AG20443 (cell line): ENCODE results near the gene FBXL19.
"Not testable (repeated sequence)": the region's sequence is repeated elsewhere in the genome, so short reads cannot be mapped to it uniquely, and the experiment has no call there.

Source experiments
- DNase-seq: peaks from one replicate; pipeline ENCODE4 v3.0.0; 2012; ENCODE audit warnings: low spot score, mixed read lengths

FBXL19 gene

GRCh38 chr16:30921748-30922419 lies 1.5 kb upstream of the FBXL19 start:
- DNase-seq: peak; percentile 84

- peak; percentile 94 for DNase-seq
These were observed 882 bp upstream of the FBXL19 start for GRCh38 chr16:30922420-30922959.

- peak; percentile 96 for DNase-seq
These were observed 324 bp upstream of the FBXL19 start for GRCh38 chr16:30922960-30923535.

GRCh38 chr16:30924076-30924912 lies 922 bp downstream of the FBXL19 start:
- peak; percentile 21 for DNase-seq

- DNase-seq: no peak
These were observed 1.7 kb downstream of the FBXL19 start for GRCh38 chr16:30924913-30925631.

- DNase-seq: no peak
These were observed 2.2 kb downstream of the FBXL19 start for GRCh38 chr16:30925632-30925987.

- DNase-seq: no peak
These were observed 2.8 kb downstream of the FBXL19 start for GRCh38 chr16:30925995-30926811.

GRCh38 chr16:30926937-30927788 lies 3.8 kb downstream of the FBXL19 start:
- no peak for DNase-seq

- peak; percentile 52 for DNase-seq
These were observed 4.5 kb downstream of the FBXL19 start for GRCh38 chr16:30927789-30928378.

- DNase-seq: no peak
These were observed 5.0 kb downstream of the FBXL19 start for GRCh38 chr16:30928390-30928789.

GRCh38 chr16:30929167-30929566 lies 5.8 kb downstream of the FBXL19 start:
- DNase-seq: no peak

- no peak for DNase-seq
These were observed 6.8 kb downstream of the FBXL19 start for GRCh38 chr16:30930160-30930571.

- DNase-seq: no peak
These were observed 7.8 kb downstream of the FBXL19 start for GRCh38 chr16:30931068-30931650.

- peak; percentile 66 for DNase-seq
These were observed 11.6 kb downstream of the FBXL19 start for GRCh38 chr16:30934827-30935557.

GRCh38 chr16:30937692-30938091 lies 14.3 kb downstream of the FBXL19 start:
- no peak for DNase-seq

GRCh38 chr16:30939571-30939970 lies 16.2 kb downstream of the FBXL19 start:
- DNase-seq: not testable (repeated sequence)

- DNase-seq: peak; percentile 90
These were observed 18.4 kb downstream of the FBXL19 start for GRCh38 chr16:30941600-30942425.

GRCh38 chr16:30942426-30942806 lies 19.0 kb downstream of the FBXL19 start:
- DNase-seq: no peak
